ENCODE data around the gene ETV6. TPM values are rescaled to one million over a fixed set of nuclear protein-coding genes. Genes with fewer than 3 reads are reported as not detected.
A peak's percentile ranks its signal among the peaks of the same experiment; 100 is the strongest.
"Not testable (repeated sequence)": the region's sequence is repeated elsewhere in the genome, so short reads cannot be mapped to it uniquely, and the experiment has no call there.

Gene ETV6
- total RNA-seq, 2 experiments from 2014 or later: 55.3 to 57.5 TPM

GRCh38 chr12:11894890-11895289 is 245.4 kb downstream of the ETV6 start:
- H3K4me3 Mint-ChIP-seq: no peak overlapping the region

GRCh38 chr12:11895421-11896078 is 246.1 kb downstream of the ETV6 start:
- Mint-ChIP-seq H3K4me1 (ENCODE audit: low read depth) (peaks cover 25% of the 10 kb centered on the region), H3K27me3 (no peaks in the 10 kb centered on the region), H3K36me3 (peaks cover 29% of the 10 kb centered on the region), H3K9me3 (no peaks in the 10 kb centered on the region), H3K27ac (no peak overlapping the region), H3K4me3 (no peak overlapping the region)
- ChIA-PET POLR2A (interaction anchor here (0.5 to 0.7 kb wide), 2 partner anchors 132 to 137 kb away, joined by 3 read pairs; no protein-coding TSS in a partner anchor), CTCF (no interaction called here)
- intact Hi-C loops (cut with micrococcal nuclease): no loop called here
- no peak for DNase-seq

More at GRCh38 chr12:11894890-11895289, 245.4 kb downstream of the ETV6 start:
- no peak for DNase-seq
- peaks cover 30% of the 10 kb centered on the region for H3K36me3 Mint-ChIP-seq
- H3K9me3 Mint-ChIP-seq: no peaks in the 10 kb centered on the region
- H3K27me3 Mint-ChIP-seq: no peaks in the 10 kb centered on the region
- peaks cover 21% of the 10 kb centered on the region for H3K4me1 Mint-ChIP-seq (ENCODE audit: low read depth)
- intact Hi-C loops (cut with micrococcal nuclease): no loop called here
- ChIA-PET POLR2A (no interaction called here), CTCF (no interaction called here)
- no peak overlapping the region for H3K27ac Mint-ChIP-seq

- POLR2A ChIA-PET: interaction anchor here (1.1 kb wide), 1 partner anchor 315 kb away, joined by 3 read pairs; no protein-coding TSS in a partner anchor
- H3K4me3 Mint-ChIP-seq: no peak overlapping the region
- H3K9me3 Mint-ChIP-seq: no peaks in the 10 kb centered on the region
- CTCF ChIA-PET: no interaction called here
- DNase-seq: no peak
- intact Hi-C loops (cut with micrococcal nuclease): no loop called here
- H3K36me3 Mint-ChIP-seq: peaks cover 21% of the 10 kb centered on the region
- H3K4me1 Mint-ChIP-seq (ENCODE audit: low read depth): peaks cover 30% of the 10 kb centered on the region
- H3K27me3 Mint-ChIP-seq: no peaks in the 10 kb centered on the region
- H3K27ac Mint-ChIP-seq: no peak overlapping the region
Measured at GRCh38 chr12:11896417-11896929, 247.0 kb downstream of the ETV6 start.

- intact Hi-C loops (cut with micrococcal nuclease): no loop called here
- H3K36me3 Mint-ChIP-seq: peaks cover 11% of the 10 kb centered on the region
- H3K27me3 Mint-ChIP-seq: no peaks in the 10 kb centered on the region
- H3K4me1 Mint-ChIP-seq (ENCODE audit: low read depth): peaks cover 44% of the 10 kb centered on the region
- no peaks in the 10 kb centered on the region for H3K9me3 Mint-ChIP-seq
- no peak overlapping the region for H3K4me3 Mint-ChIP-seq
- ChIA-PET POLR2A (no interaction called here), CTCF (no interaction called here)
- no peak for DNase-seq
- H3K27ac Mint-ChIP-seq: no peak overlapping the region
Measured at GRCh38 chr12:11897923-11898322, 248.4 kb downstream of the ETV6 start.

GRCh38 chr12:11901701-11902524 is 252.4 kb downstream of the ETV6 start:
- Mint-ChIP-seq H3K9me3 (peaks cover 9% of the 10 kb centered on the region), H3K27me3 (no peaks in the 10 kb centered on the region), H3K4me3 (peak overlapping the region; percentile 50), H3K4me1 (ENCODE audit: low read depth) (peaks cover 52% of the 10 kb centered on the region), H3K27ac (peak overlapping the region; percentile 92), H3K36me3 (peaks cover 6% of the 10 kb centered on the region)
- ChIA-PET CTCF (interaction anchor here (1.0 to 3.5 kb wide), 5 partner anchors 77 to 322 kb away, joined by 4 to 21 read pairs (median 6); no protein-coding TSS in a partner anchor), POLR2A (interaction anchor here (0.7 to 3.7 kb wide), 12 partner anchors 12 to 322 kb away, joined by 3 to 36 read pairs (median 4); partner anchors contain the start of gene ETV6)
- DNase-seq: peak; percentile 81
- intact Hi-C loops (cut with micrococcal nuclease): loop anchor here (1.0 to 5.0 kb wide), 5 partner anchors 57 to 250 kb away; no protein-coding TSS in a partner anchor

- H3K9me3 Mint-ChIP-seq: peaks cover 12% of the 10 kb centered on the region
Measured at GRCh38 chr12:11902525-11902875, 253.0 kb downstream of the ETV6 start.

GRCh38 chr12:11904124-11904523 is 254.7 kb downstream of the ETV6 start:
- peaks cover 26% of the 10 kb centered on the region for H3K9me3 Mint-ChIP-seq
- no peak overlapping the region for H3K27ac Mint-ChIP-seq
- intact Hi-C loops (cut with micrococcal nuclease): loop anchor here (5.0 kb wide), 1 partner anchor 252 kb away; no protein-coding TSS in a partner anchor
- no peak overlapping the region for H3K4me3 Mint-ChIP-seq
- H3K4me1 Mint-ChIP-seq (ENCODE audit: low read depth): peaks cover 48% of the 10 kb centered on the region
- H3K27me3 Mint-ChIP-seq: no peaks in the 10 kb centered on the region
- POLR2A ChIA-PET: interaction anchor here (3.7 kb wide), 1 partner anchor 106 kb away, joined by 36 read pairs; no protein-coding TSS in a partner anchor
- CTCF ChIA-PET: interaction anchor here (2.0 kb wide), 1 partner anchor 129 kb away, joined by 7 read pairs; no protein-coding TSS in a partner anchor
- no peak for DNase-seq
- peaks cover 16% of the 10 kb centered on the region for H3K36me3 Mint-ChIP-seq

More at GRCh38 chr12:11902525-11902875, 253.0 kb downstream of the ETV6 start:
- intact Hi-C loops (cut with micrococcal nuclease): loop anchor here (1.0 to 5.0 kb wide), 5 partner anchors 56 to 250 kb away; no protein-coding TSS in a partner anchor
- no peak for DNase-seq
- H3K4me1 Mint-ChIP-seq (ENCODE audit: low read depth): peaks cover 48% of the 10 kb centered on the region
- peak overlapping the region; percentile 92 for H3K27ac Mint-ChIP-seq
- ChIA-PET CTCF (interaction anchor here (1.0 to 3.5 kb wide), 5 partner anchors 76 to 322 kb away, joined by 4 to 21 read pairs (median 6); no protein-coding TSS in a partner anchor), POLR2A (interaction anchor here (0.7 to 3.7 kb wide), 11 partner anchors 12 to 323 kb away, joined by 3 to 36 read pairs (median 3); no protein-coding TSS in a partner anchor)
- peaks cover 9% of the 10 kb centered on the region for H3K36me3 Mint-ChIP-seq
- peak overlapping the region; percentile 50 for H3K4me3 Mint-ChIP-seq
- no peaks in the 10 kb centered on the region for H3K27me3 Mint-ChIP-seq

GRCh38 chr12:11905534-11905933 is 256.1 kb downstream of the ETV6 start:
- CTCF ChIA-PET: interaction anchor here (2.0 kb wide), 1 partner anchor 128 kb away, joined by 7 read pairs; no protein-coding TSS in a partner anchor
- Mint-ChIP-seq H3K9me3 (peaks cover 30% of the 10 kb centered on the region), H3K36me3 (peaks cover 17% of the 10 kb centered on the region), H3K27ac (no peak overlapping the region), H3K4me3 (no peak overlapping the region), H3K4me1 (ENCODE audit: low read depth) (peaks cover 44% of the 10 kb centered on the region), H3K27me3 (no peaks in the 10 kb centered on the region)
- intact Hi-C loops (cut with micrococcal nuclease): no loop called here
- DNase-seq: no peak
- POLR2A ChIA-PET: interaction anchor here (1.7 kb wide), 1 partner anchor 140 kb away, joined by 3 read pairs; no protein-coding TSS in a partner anchor

GRCh38 chr12:11906286-11906935 is 256.9 kb downstream of the ETV6 start:
- Mint-ChIP-seq H3K36me3 (peaks cover 17% of the 10 kb centered on the region), H3K4me3 (no peak overlapping the region), H3K4me1 (ENCODE audit: low read depth) (peaks cover 39% of the 10 kb centered on the region), H3K27ac (peak overlapping the region; percentile 36), H3K9me3 (peaks cover 33% of the 10 kb centered on the region), H3K27me3 (no peaks in the 10 kb centered on the region)
- ChIA-PET CTCF (interaction anchor here (0.6 kb wide), 1 partner anchor 127 kb away, joined by 3 read pairs; no protein-coding TSS in a partner anchor), POLR2A (no interaction called here)
- intact Hi-C loops (cut with micrococcal nuclease): no loop called here
- no peak for DNase-seq

- ChIA-PET CTCF (interaction anchor here (1.5 kb wide), 1 partner anchor 48 kb away, joined by 3 read pairs; no protein-coding TSS in a partner anchor), POLR2A (no interaction called here)
- intact Hi-C loops (cut with micrococcal nuclease): no loop called here
- no peak for DNase-seq
- peaks cover 27% of the 10 kb centered on the region for H3K4me1 Mint-ChIP-seq (ENCODE audit: low read depth)
- H3K27ac Mint-ChIP-seq: no peak overlapping the region
- H3K9me3 Mint-ChIP-seq: peaks cover 41% of the 10 kb centered on the region
- H3K27me3 Mint-ChIP-seq: no peaks in the 10 kb centered on the region
- H3K4me3 Mint-ChIP-seq: no peak overlapping the region
- H3K36me3 Mint-ChIP-seq: peaks cover 20% of the 10 kb centered on the region
Measured at GRCh38 chr12:11907625-11908024, 258.2 kb downstream of the ETV6 start.

- Mint-ChIP-seq H3K9me3 (peaks cover 42% of the 10 kb centered on the region), H3K36me3 (peaks cover 21% of the 10 kb centered on the region), H3K4me1 (ENCODE audit: low read depth) (peaks cover 14% of the 10 kb centered on the region)
- CTCF ChIA-PET: interaction anchor here (1.4 to 1.5 kb wide), 2 partner anchors 47 to 127 kb away, joined by 3 to 4 read pairs; no protein-coding TSS in a partner anchor
- DNase-seq; H3K27ac Mint-ChIP-seq; H3K27me3 Mint-ChIP-seq; intact Hi-C loops (cut with micrococcal nuclease); H3K4me3 Mint-ChIP-seq; POLR2A ChIA-PET: not testable (repeated sequence)
Measured at GRCh38 chr12:11909406-11909805, 259.9 kb downstream of the ETV6 start.
